ENCODE results near the gene LRRN4CL. TPM values are rescaled to one million over a fixed set of nuclear protein-coding genes. Genes with fewer than 3 reads are reported as not detected.
A peak's percentile ranks its signal among the peaks of the same experiment; 100 is the strongest.

The LRRN4CL gene
- total RNA-seq, 1 donor, result 13.8 TPM

DNA sequence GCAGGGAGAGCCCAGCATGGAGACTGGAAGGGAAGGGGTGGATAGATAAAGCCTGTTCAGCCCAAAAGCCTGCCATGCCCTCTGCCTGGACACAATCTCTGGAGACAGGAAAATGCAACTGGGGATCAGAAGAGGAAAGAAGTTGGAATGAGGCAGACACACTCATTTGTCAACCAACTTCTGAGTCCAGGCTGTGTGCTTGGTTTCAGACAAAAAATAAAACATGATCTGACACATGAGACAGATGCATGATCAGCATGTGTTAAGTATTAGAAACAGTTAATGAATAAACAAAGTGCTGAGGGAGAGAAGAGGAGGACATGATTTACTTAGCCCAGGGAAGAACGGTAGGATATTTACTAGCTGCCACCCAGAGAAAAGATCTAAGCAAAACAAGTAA lies 839 bp downstream of the LRRN4CL start:
- peaks cover 32% of the 10 kb centered on the region for H3K36me3 ChIP-seq (ENCODE audit: insufficient read depth, low read length)
- no peak overlapping the region for H2AFZ ChIP-seq (ENCODE audit: low read length)
- no peak overlapping the region for H3K4me2 ChIP-seq (ENCODE audit: insufficient read depth, low read length)
- no peaks in the 10 kb centered on the region for H3K27me3 ChIP-seq (ENCODE audit: insufficient read depth, low read length)
- DNase-seq (ENCODE audit: insufficient read length, low spot score, missing footprints), result peak; percentile 86
- no peaks in the 10 kb centered on the region for H3K79me2 ChIP-seq (ENCODE audit: insufficient read depth, low read length)
- no peaks in the 10 kb centered on the region for H4K20me1 ChIP-seq (ENCODE audit: insufficient read depth, low read length)
- TF ChIP-seq CTCF (IDR thresholded peaks at IDR 0.05; ENCODE audit: extremely low read depth, low read depth, low read length), result no peak
- no peak overlapping the region for H3K4me3 ChIP-seq (ENCODE audit: insufficient read depth, low read length)
- no peaks in the 10 kb centered on the region for H3K9me3 ChIP-seq (ENCODE audit: low read depth, low read length)
- no peak overlapping the region for H3K27ac ChIP-seq (ENCODE audit: low read depth, low read length)
- H3K4me1 ChIP-seq (ENCODE audit: insufficient read depth, low read length), result peaks cover 11% of the 10 kb centered on the region

DNA sequence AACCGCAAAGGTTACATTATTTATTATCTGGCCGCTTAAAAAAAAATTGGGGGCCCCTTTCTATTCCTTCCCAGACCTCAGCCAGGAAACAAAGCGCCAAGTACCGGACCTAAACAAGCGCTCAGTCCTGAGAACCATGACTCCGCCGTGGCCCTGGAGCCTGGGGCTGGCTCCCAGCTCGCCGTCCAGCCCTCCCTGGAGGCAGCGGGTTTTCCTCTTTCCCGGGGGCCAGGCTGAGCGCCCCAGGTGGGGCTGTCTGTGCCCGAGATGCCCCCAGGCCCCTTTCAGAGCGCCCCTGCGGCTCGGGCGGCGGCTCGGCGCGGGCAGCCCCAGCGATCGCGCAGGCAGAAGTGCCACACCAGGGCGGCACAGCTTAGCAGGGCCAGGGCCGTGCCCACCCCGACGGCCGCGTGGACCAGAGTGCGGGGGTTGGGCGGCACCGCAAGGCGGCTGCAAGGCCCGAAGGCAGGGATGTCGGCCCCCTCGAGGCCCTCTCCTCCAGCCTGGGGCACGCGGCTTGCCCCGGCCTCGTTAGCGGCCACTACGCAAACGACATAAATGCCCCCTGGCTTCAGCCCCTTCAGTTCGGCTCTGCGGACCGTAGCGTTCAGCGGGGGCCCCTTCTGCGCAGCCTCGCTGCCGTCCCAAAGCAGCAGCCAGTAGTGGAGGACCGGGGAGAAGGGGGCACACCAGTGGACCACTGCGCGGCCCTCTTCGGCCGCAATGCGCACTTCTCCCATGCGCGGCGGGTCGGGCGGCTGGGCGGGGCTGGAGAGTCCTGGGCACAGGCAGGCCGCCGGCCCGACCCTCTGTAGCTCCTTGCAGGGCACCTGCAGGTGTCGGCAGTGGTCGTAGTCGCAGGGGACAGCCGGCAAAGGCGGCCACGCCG lies 1.6 kb downstream of the LRRN4CL start:
- Histone ChIP-seq H3K36me3 (ENCODE audit: insufficient read depth, low read length) (peaks cover 25% of the 10 kb centered on the region), H4K20me1 (ENCODE audit: insufficient read depth, low read length) (no peaks in the 10 kb centered on the region), H3K27ac (ENCODE audit: low read depth, low read length) (no peak overlapping the region), H2AFZ (ENCODE audit: low read length) (no peak overlapping the region), H3K4me3 (ENCODE audit: insufficient read depth, low read length) (no peak overlapping the region), H3K4me2 (ENCODE audit: insufficient read depth, low read length) (no peak overlapping the region), H3K79me2 (ENCODE audit: insufficient read depth, low read length) (no peaks in the 10 kb centered on the region), H3K9me3 (ENCODE audit: low read depth, low read length) (no peaks in the 10 kb centered on the region), H3K27me3 (ENCODE audit: insufficient read depth, low read length) (no peaks in the 10 kb centered on the region), H3K4me1 (ENCODE audit: insufficient read depth, low read length) (peaks cover 11% of the 10 kb centered on the region)
- TF ChIP-seq CTCF (IDR thresholded peaks at IDR 0.05; ENCODE audit: extremely low read depth, low read depth, low read length), result no peak
- DNase-seq (ENCODE audit: insufficient read length, low spot score, missing footprints), result no peak

- H3K27ac ChIP-seq (ENCODE audit: low read depth, low read length), result no peak overlapping the region
- H3K27me3 ChIP-seq (ENCODE audit: insufficient read depth, low read length), result no peaks in the 10 kb centered on the region
- H3K79me2 ChIP-seq (ENCODE audit: insufficient read depth, low read length), result peaks cover 13% of the 10 kb centered on the region
- H3K36me3 ChIP-seq (ENCODE audit: insufficient read depth, low read length), result peaks cover 6% of the 10 kb centered on the region
- no peaks in the 10 kb centered on the region for H3K9me3 ChIP-seq (ENCODE audit: low read depth, low read length)
- DNase-seq (ENCODE audit: insufficient read length, low spot score, missing footprints), result no peak
- H3K4me2 ChIP-seq (ENCODE audit: insufficient read depth, low read length), result no peak overlapping the region
- no peaks in the 10 kb centered on the region for H4K20me1 ChIP-seq (ENCODE audit: insufficient read depth, low read length)
- H3K4me1 ChIP-seq (ENCODE audit: insufficient read depth, low read length), result peaks cover 22% of the 10 kb centered on the region
- H3K4me3 ChIP-seq (ENCODE audit: insufficient read depth, low read length), result no peak overlapping the region
- TF ChIP-seq CTCF (IDR thresholded peaks at IDR 0.05; ENCODE audit: extremely low read depth, low read depth, low read length), result no peak
- no peak overlapping the region for H2AFZ ChIP-seq (ENCODE audit: low read length)
Observed at GRCh38 chr11:62682518-62682917, 6.8 kb downstream of the LRRN4CL start.

- peak overlapping the region; percentile 16 for H2AFZ ChIP-seq (ENCODE audit: low read length)
Observed at GRCh38 chr11:62680825-62681240, 8.5 kb downstream of the LRRN4CL start.

More at GRCh38 chr11:62680825-62681240, 8.5 kb downstream of the LRRN4CL start:
- Histone ChIP-seq H3K4me3 (ENCODE audit: insufficient read depth, low read length) (no peak overlapping the region), H3K9me3 (ENCODE audit: low read depth, low read length) (no peaks in the 10 kb centered on the region), H4K20me1 (ENCODE audit: insufficient read depth, low read length) (no peaks in the 10 kb centered on the region), H3K4me1 (ENCODE audit: insufficient read depth, low read length) (peaks cover 23% of the 10 kb centered on the region), H3K4me2 (ENCODE audit: insufficient read depth, low read length) (no peak overlapping the region), H3K27ac (ENCODE audit: low read depth, low read length) (no peak overlapping the region), H3K27me3 (ENCODE audit: insufficient read depth, low read length) (no peaks in the 10 kb centered on the region), H3K79me2 (ENCODE audit: insufficient read depth, low read length) (peaks cover 27% of the 10 kb centered on the region), H3K36me3 (ENCODE audit: insufficient read depth, low read length) (peaks cover 21% of the 10 kb centered on the region)
- peak; percentile 95 for DNase-seq (ENCODE audit: insufficient read length, low spot score, missing footprints)
- peak; percentile 65 for TF ChIP-seq CTCF (IDR thresholded peaks at IDR 0.05; ENCODE audit: extremely low read depth, low read depth, low read length)

All from osteoblast (primary cell).